GM12875 (cell line): Measurements from ENCODE around the gene KRT15.

ENCODE experiments used
- H3K4me3 ChIP-seq: one replicate; pipeline ENCODE4 v1.5.1; 2011; ENCODE audit warnings: low read depth, low read length, control low read depth
- CTCF ChIP-seq: IDR thresholded peaks from 2 replicates; pipeline ENCODE4 v1.5.1; 2011; ENCODE audit warnings: low read depth, mild to moderate bottlenecking, control low read depth, inconsistent platforms, low read length, moderate library complexity, borderline replicate concordance; ENCODE audit not compliant: insufficient read depth

KRT15 gene

GRCh38 chr17:41537990-41538389 lies 19.3 kb upstream of the KRT15 start:
- no peak overlapping the region for H3K4me3 ChIP-seq
- no peak for TF ChIP-seq CTCF

- no peak for TF ChIP-seq CTCF
These were observed 18.9 kb upstream of the KRT15 start for GRCh38 chr17:41537614-41537954.

GRCh38 chr17:41536741-41537613 lies 18.3 kb upstream of the KRT15 start:
- no peak overlapping the region for H3K4me3 ChIP-seq
- no peak for TF ChIP-seq CTCF

More at GRCh38 chr17:41537614-41537954, 18.9 kb upstream of the KRT15 start:
- H3K4me3 ChIP-seq, result no peak overlapping the region

GRCh38 chr17:41535764-41536481 lies 17.2 kb upstream of the KRT15 start:
- TF ChIP-seq CTCF, result no peak
- no peak overlapping the region for H3K4me3 ChIP-seq

GRCh38 chr17:41534899-41535546 lies 16.3 kb upstream of the KRT15 start:
- no peak overlapping the region for H3K4me3 ChIP-seq
- no peak for TF ChIP-seq CTCF

GRCh38 chr17:41533613-41534012 lies 14.9 kb upstream of the KRT15 start:
- no peak for TF ChIP-seq CTCF
- H3K4me3 ChIP-seq, result no peak overlapping the region
